Measurements from ENCODE around the gene TOP3A.

DNA sequence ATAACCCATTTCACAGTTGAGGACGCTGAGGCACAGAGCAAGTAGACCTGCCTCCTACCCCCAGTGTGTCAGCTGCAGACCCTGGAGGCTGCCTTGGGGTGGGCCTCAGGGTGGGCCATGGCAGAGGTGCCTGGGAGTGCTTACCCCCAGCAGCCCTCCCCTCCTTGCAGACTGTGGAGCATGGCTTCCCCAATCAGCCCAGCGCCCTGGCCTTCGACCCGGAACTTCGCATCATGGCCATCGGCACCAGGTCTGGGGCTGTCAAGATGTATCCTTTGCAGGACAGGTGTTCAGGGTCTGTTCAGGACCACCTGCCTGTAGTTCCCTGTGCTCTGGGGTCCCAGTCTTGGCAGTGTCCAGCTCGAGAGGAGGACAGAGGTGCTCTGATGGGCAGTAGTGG lies 85.0 kb downstream of the TOP3A start:
- TF ChIP-seq, protein P1, sequence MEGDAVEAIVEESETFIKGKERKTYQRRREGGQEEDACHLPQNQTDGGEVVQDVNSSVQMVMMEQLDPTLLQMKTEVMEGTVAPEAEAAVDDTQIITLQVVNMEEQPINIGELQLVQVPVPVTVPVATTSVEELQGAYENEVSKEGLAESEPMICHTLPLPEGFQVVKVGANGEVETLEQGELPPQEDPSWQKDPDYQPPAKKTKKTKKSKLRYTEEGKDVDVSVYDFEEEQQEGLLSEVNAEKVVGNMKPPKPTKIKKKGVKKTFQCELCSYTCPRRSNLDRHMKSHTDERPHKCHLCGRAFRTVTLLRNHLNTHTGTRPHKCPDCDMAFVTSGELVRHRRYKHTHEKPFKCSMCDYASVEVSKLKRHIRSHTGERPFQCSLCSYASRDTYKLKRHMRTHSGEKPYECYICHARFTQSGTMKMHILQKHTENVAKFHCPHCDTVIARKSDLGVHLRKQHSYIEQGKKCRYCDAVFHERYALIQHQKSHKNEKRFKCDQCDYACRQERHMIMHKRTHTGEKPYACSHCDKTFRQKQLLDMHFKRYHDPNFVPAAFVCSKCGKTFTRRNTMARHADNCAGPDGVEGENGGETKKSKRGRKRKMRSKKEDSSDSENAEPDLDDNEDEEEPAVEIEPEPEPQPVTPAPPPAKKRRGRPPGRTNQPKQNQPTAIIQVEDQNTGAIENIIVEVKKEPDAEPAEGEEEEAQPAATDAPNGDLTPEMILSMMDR (IDR thresholded peaks at IDR 0.05) = no peak
- TF ChIP-seq EP300 (IDR thresholded peaks at IDR 0.05) = no peak
- no peak for TF ChIP-seq POLR2A (IDR thresholded peaks at IDR 0.05)
